GM19468 (cell line): ENCODE results near the gene OPTC.
"Not testable (repeated sequence)": the region's sequence is repeated elsewhere in the genome, so short reads cannot be mapped to it uniquely, and the experiment has no call there.

Experiments used
- ATAC-seq: cut with Tn5 transposase; IDR thresholded peaks from one replicate; pipeline ENCODE4 v1.9.1; 2021; ENCODE audit warnings: mild to moderate bottlenecking, moderate library complexity, moderate number of reproducible peaks; ENCODE audit not compliant: unreplicated experiment; ENCODE audit errors: extremely low read depth

Gene OPTC

GRCh38 chr1:203493901-203494300 is at the start of gene OPTC:
TSS of gene OPTC (plus strand) at chr1:203494153. CDS start at chr1:203496006, 1,853 bp downstream.
- ATAC-seq: no peak

GRCh38 chr1:203444171-203444576 is 49.8 kb upstream of the OPTC start:
- ATAC-seq: no peak

- ATAC-seq: no peak
These were observed 46.8 kb upstream of the OPTC start for GRCh38 chr1:203447151-203447550.

- ATAC-seq: not testable (repeated sequence)
These were observed 46.4 kb upstream of the OPTC start for GRCh38 chr1:203447598-203447997.

GRCh38 chr1:203448521-203449061 is 45.4 kb upstream of the OPTC start:
- no peak for ATAC-seq

- ATAC-seq: no peak
These were observed 44.0 kb upstream of the OPTC start for GRCh38 chr1:203450001-203450400.

- no peak for ATAC-seq
These were observed 43.3 kb upstream of the OPTC start for GRCh38 chr1:203450479-203451149.

GRCh38 chr1:203451836-203452784 is 41.8 kb upstream of the OPTC start:
- ATAC-seq: no peak

- no peak for ATAC-seq
These were observed 40.9 kb upstream of the OPTC start for GRCh38 chr1:203453016-203453415.

GRCh38 chr1:203453616-203454015 is 40.3 kb upstream of the OPTC start:
- ATAC-seq: no peak

- ATAC-seq: no peak
These were observed 38.9 kb upstream of the OPTC start for GRCh38 chr1:203454986-203455471.

- no peak for ATAC-seq
These were observed 38.2 kb upstream of the OPTC start for GRCh38 chr1:203455706-203456105.

GRCh38 chr1:203456577-203456976 is 37.4 kb upstream of the OPTC start:
- ATAC-seq: no peak

- ATAC-seq: no peak
These were observed 35.9 kb upstream of the OPTC start for GRCh38 chr1:203458078-203458477.

- no peak for ATAC-seq
These were observed 34.2 kb upstream of the OPTC start for GRCh38 chr1:203459671-203460201.

GRCh38 chr1:203461717-203462116 is 32.2 kb upstream of the OPTC start:
- no peak for ATAC-seq

GRCh38 chr1:203462143-203462542 is 31.8 kb upstream of the OPTC start:
- ATAC-seq: no peak

- ATAC-seq: no peak
These were observed 31.1 kb upstream of the OPTC start for GRCh38 chr1:203462878-203463277.

- ATAC-seq: no peak
These were observed 30.4 kb upstream of the OPTC start for GRCh38 chr1:203463469-203464062.

- no peak for ATAC-seq
These were observed 29.7 kb upstream of the OPTC start for GRCh38 chr1:203464226-203464625.
